ENCODE results near the gene HMCN1. TPM values are rescaled to one million over a fixed set of nuclear protein-coding genes. Genes with fewer than 3 reads are reported as not detected.

HMCN1 gene
- total RNA-seq, 4 donors from 2014 or later: 11.6 to 95.9 (median 78.6) TPM

GRCh38 chr1:186044079-186044685, 310.0 kb downstream of the HMCN1 start:
- TF ChIP-seq POLR2A (IDR thresholded peaks at IDR 0.05) (no peak), EP300 (IDR thresholded peaks at IDR 0.05) (no peak)
- Histone ChIP-seq H3K36me3 (peaks cover 2 to 43% of the 10 kb centered on the region in 2 donors), H3K27ac (peak overlapping the region in 1 of 4 donors; percentile 18), H3K27me3 (no peaks in the 10 kb centered on the region), H3K4me3 (no peak overlapping the region), H3K9me3 (no peaks in the 10 kb centered on the region), H3K4me1 (peaks cover 0 to 18% (median 0%) of the 10 kb centered on the region in 3 donors)
- no peak for ATAC-seq
- 22 to 24% methylated on average over 3 of the region's 3 CpGs for WGBS, 2 donors (ENCODE audit: low coverage in 1 of 2)

DNA sequence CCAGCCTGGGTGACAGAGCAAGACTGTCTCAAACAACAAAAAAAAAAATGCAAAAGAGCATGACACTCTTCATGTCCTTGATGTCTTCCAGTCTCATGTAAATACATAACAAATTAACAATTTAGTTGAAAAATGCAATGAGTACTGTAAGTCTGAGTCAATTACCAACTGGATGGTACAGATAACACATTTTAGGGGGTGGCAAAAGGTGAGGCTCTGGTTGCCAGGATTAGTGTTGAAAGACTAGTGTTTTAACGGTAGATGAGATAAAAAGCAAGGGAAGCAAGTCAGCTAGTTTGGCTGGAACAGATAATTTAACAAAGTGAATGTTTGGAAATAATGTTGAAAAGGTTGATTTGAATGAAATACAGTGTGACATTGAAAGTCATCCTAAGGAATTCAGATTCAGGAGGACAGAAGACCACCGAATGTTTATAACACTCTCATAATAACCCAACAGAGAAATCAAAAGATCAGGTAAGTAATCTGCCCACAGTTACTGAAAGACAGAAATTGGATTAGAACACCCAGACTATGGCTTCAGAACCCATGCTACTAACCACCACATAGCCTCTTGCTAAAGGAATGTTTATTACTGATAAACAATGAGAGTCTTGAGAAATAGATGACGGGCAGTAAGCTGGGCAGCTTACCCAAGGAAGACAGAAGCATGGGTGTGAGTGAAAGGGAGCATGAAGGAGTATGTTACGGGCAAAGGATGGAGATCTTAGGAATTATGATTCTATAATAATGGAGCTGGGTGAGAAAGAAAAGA, 312.4 kb downstream of the HMCN1 start:
- H3K4me3 ChIP-seq: no peak overlapping the region
- TF ChIP-seq, protein P1, sequence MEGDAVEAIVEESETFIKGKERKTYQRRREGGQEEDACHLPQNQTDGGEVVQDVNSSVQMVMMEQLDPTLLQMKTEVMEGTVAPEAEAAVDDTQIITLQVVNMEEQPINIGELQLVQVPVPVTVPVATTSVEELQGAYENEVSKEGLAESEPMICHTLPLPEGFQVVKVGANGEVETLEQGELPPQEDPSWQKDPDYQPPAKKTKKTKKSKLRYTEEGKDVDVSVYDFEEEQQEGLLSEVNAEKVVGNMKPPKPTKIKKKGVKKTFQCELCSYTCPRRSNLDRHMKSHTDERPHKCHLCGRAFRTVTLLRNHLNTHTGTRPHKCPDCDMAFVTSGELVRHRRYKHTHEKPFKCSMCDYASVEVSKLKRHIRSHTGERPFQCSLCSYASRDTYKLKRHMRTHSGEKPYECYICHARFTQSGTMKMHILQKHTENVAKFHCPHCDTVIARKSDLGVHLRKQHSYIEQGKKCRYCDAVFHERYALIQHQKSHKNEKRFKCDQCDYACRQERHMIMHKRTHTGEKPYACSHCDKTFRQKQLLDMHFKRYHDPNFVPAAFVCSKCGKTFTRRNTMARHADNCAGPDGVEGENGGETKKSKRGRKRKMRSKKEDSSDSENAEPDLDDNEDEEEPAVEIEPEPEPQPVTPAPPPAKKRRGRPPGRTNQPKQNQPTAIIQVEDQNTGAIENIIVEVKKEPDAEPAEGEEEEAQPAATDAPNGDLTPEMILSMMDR (IDR thresholded peaks at IDR 0.05): no peak
- TF ChIP-seq EP300 (IDR thresholded peaks at IDR 0.05): no peak
- TF ChIP-seq POLR2A (IDR thresholded peaks at IDR 0.05): no peak
- no peak for TF ChIP-seq POLR2AphosphoS5 (IDR thresholded peaks at IDR 0.05)
- ATAC-seq: no peak
- H3K27ac ChIP-seq: no peak overlapping the region
- no peaks in the 10 kb centered on the region for H3K27me3 ChIP-seq
- WGBS, 2 donors (ENCODE audit: low coverage in 1 of 2): 87 to 100% methylated on average over 4 of the region's 4 CpGs
- peaks cover 0 to 18% (median 0%) of the 10 kb centered on the region in 3 donors for H3K4me1 ChIP-seq
- H3K36me3 ChIP-seq: peaks cover 2 to 20% of the 10 kb centered on the region in 2 donors
- H3K9me3 ChIP-seq: no peaks in the 10 kb centered on the region

DNA sequence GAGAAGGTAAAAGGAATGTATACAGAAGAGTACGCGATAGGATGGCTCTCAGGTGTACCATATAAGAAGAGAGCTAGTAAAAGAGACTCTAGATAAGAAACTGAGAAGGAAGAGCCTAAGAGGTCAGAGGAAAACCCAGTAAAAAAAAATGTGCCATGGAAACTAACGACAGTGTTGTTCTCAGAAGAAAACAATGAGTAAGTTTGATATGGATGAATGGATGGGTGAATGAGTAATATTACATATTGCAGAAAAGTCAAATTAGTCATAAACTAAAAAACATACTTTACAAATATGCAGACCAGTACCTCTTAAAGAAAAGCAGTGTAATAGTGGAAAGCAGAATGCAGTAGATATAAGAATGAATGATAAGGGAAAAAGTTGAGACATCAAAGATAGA, 316.2 kb downstream of the HMCN1 start:
- WGBS, 2 donors (ENCODE audit: low coverage in 1 of 2): 75 to 84% methylated on average over 3 of the region's 3 CpGs
- Histone ChIP-seq H3K27ac (no peak overlapping the region), H3K27me3 (no peaks in the 10 kb centered on the region), H3K9me3 (no peaks in the 10 kb centered on the region), H3K36me3 (peaks cover 2 to 32% of the 10 kb centered on the region in 2 donors), H3K4me1 (no peaks in the 10 kb centered on the region), H3K4me3 (no peak overlapping the region)
- no peak for ATAC-seq
- TF ChIP-seq, protein P1 (IDR thresholded peaks at IDR 0.05): no peak
- TF ChIP-seq POLR2A (IDR thresholded peaks at IDR 0.05) (no peak), EP300 (IDR thresholded peaks at IDR 0.05) (no peak), POLR2AphosphoS5 (IDR thresholded peaks at IDR 0.05) (no peak)

- WGBS, 2 donors (ENCODE audit: low coverage in 1 of 2): 72 to 96% methylated on average over 2 of the region's 2 CpGs
- Histone ChIP-seq H3K4me1 (peaks cover 0 to 8% (median 0%) of the 10 kb centered on the region in 3 donors), H3K27ac (no peak overlapping the region), H3K9me3 (no peaks in the 10 kb centered on the region), H3K27me3 (no peaks in the 10 kb centered on the region), H3K36me3 (peaks cover 0 to 23% of the 10 kb centered on the region in 2 donors), H3K4me3 (no peak overlapping the region)
- ATAC-seq: no peak
- TF ChIP-seq EP300 (IDR thresholded peaks at IDR 0.05) (no peak), POLR2A (IDR thresholded peaks at IDR 0.05) (no peak), POLR2AphosphoS5 (IDR thresholded peaks at IDR 0.05) (no peak)
- TF ChIP-seq, protein P1 (IDR thresholded peaks at IDR 0.05): no peak
Measured at GRCh38 chr1:186054003-186054402, 319.8 kb downstream of the HMCN1 start.

- ATAC-seq: no peak
Measured at GRCh38 chr1:186054932-186055331, 320.7 kb downstream of the HMCN1 start.

More at GRCh38 chr1:186054932-186055331, 320.7 kb downstream of the HMCN1 start:
- no peak overlapping the region for H3K4me3 ChIP-seq
- peaks cover 0 to 23% of the 10 kb centered on the region in 2 donors for H3K36me3 ChIP-seq
- no peak overlapping the region for H3K27ac ChIP-seq
- no peak for TF ChIP-seq POLR2A (IDR thresholded peaks at IDR 0.05)
- TF ChIP-seq POLR2AphosphoS5 (IDR thresholded peaks at IDR 0.05): no peak
- TF ChIP-seq, protein P1 (IDR thresholded peaks at IDR 0.05): no peak
- no peak for TF ChIP-seq EP300 (IDR thresholded peaks at IDR 0.05)
- H3K9me3 ChIP-seq: no peaks in the 10 kb centered on the region
- 91 to 94% methylated on average over 2 of the region's 2 CpGs for WGBS, 2 donors (ENCODE audit: low coverage in 1 of 2)
- peaks cover 0 to 17% (median 0%) of the 10 kb centered on the region in 3 donors for H3K4me1 ChIP-seq
- H3K27me3 ChIP-seq: no peaks in the 10 kb centered on the region
